ENCODE results near the gene PTPRK. TPM values are rescaled to one million over a fixed set of nuclear protein-coding genes. Genes with fewer than 3 reads are reported as not detected.

The PTPRK gene
- total RNA-seq, 1 experiment from 2014 or later = 53.8 TPM

GRCh38 chr6:127921982-127922381, 598.4 kb downstream of the PTPRK start:
- intact Hi-C loops (cut with micrococcal nuclease) = no loop called here
- Histone ChIP-seq H3K4me3 (ENCODE audit: low read length) (no peak overlapping the region), H2AFZ (ENCODE audit: low read length) (no peak overlapping the region), H3K9me3 (ENCODE audit: low read length) (no peaks in the 10 kb centered on the region), H3F3A (ENCODE audit: low read length, unreplicated experiment) (no peaks in the 10 kb centered on the region), H4K20me1 (ENCODE audit: low read length) (no peaks in the 10 kb centered on the region), H3K4me2 (ENCODE audit: low read length) (no peak overlapping the region), H3K4me1 (ENCODE audit: insufficient read depth, low read length) (no peaks in the 10 kb centered on the region), H3K27me3 (ENCODE audit: low read length) (no peaks in the 10 kb centered on the region), H3K9ac (ENCODE audit: low read length) (no peak overlapping the region), H3K27ac (ENCODE audit: low read length) (no peak overlapping the region), H3K9me2 (replicated peaks; ENCODE audit: low read length) (no peaks in the 10 kb centered on the region), H3K79me2 (ENCODE audit: low read length) (no peaks in the 10 kb centered on the region), H3K36me3 (ENCODE audit: low read depth, low read length) (no peaks in the 10 kb centered on the region)
- ChIA-PET POLR2A (ENCODE audit: unreplicated experiment) (no interaction called here), CTCF (no interaction called here)
- BruUV-seq (replicated peaks) = no TSS peak
- ATAC-seq = no peak
- TF ChIP-seq EZH2phosphoT487 (IDR thresholded peaks at IDR 0.05; ENCODE audit: borderline replicate concordance, low read length) = no peak
- no peak for DNase-seq

GRCh38 chr6:127920804-127921203, 599.6 kb downstream of the PTPRK start:
- no peaks in the 10 kb centered on the region for H3K9me3 ChIP-seq (ENCODE audit: low read length)
- H3K4me2 ChIP-seq (ENCODE audit: low read length) = no peak overlapping the region
- TF ChIP-seq, protein P1, sequence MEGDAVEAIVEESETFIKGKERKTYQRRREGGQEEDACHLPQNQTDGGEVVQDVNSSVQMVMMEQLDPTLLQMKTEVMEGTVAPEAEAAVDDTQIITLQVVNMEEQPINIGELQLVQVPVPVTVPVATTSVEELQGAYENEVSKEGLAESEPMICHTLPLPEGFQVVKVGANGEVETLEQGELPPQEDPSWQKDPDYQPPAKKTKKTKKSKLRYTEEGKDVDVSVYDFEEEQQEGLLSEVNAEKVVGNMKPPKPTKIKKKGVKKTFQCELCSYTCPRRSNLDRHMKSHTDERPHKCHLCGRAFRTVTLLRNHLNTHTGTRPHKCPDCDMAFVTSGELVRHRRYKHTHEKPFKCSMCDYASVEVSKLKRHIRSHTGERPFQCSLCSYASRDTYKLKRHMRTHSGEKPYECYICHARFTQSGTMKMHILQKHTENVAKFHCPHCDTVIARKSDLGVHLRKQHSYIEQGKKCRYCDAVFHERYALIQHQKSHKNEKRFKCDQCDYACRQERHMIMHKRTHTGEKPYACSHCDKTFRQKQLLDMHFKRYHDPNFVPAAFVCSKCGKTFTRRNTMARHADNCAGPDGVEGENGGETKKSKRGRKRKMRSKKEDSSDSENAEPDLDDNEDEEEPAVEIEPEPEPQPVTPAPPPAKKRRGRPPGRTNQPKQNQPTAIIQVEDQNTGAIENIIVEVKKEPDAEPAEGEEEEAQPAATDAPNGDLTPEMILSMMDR (conservative IDR thresholded peaks at IDR 0.05; ENCODE audit: low read depth, low read length) = no peak
- no peak for TF ChIP-seq EZH2 (IDR thresholded peaks at IDR 0.05; ENCODE audit: low read length, unreplicated experiment)
- TF ChIP-seq EZH2phosphoT487 (IDR thresholded peaks at IDR 0.05; ENCODE audit: borderline replicate concordance, low read length) = no peak
- H4K20me1 ChIP-seq (ENCODE audit: low read length) = no peaks in the 10 kb centered on the region
- BruUV-seq (replicated peaks) = no TSS peak
- no peaks in the 10 kb centered on the region for H3K36me3 ChIP-seq (ENCODE audit: low read depth, low read length)
- H3K79me2 ChIP-seq (ENCODE audit: low read length) = no peaks in the 10 kb centered on the region
- no peaks in the 10 kb centered on the region for H3K9me2 ChIP-seq (replicated peaks; ENCODE audit: low read length)
- no peaks in the 10 kb centered on the region for H3K4me1 ChIP-seq (ENCODE audit: insufficient read depth, low read length)
- no peak for DNase-seq
- no peak overlapping the region for H3K27ac ChIP-seq (ENCODE audit: low read length)
- ChIA-PET CTCF (no interaction called here), POLR2A (ENCODE audit: unreplicated experiment) (no interaction called here)
- no peaks in the 10 kb centered on the region for H3F3A ChIP-seq (ENCODE audit: low read length, unreplicated experiment)
- ATAC-seq = no peak
- no peak overlapping the region for H3K9ac ChIP-seq (ENCODE audit: low read length)
- no peaks in the 10 kb centered on the region for H3K27me3 ChIP-seq (ENCODE audit: low read length)
- intact Hi-C loops (cut with micrococcal nuclease) = no loop called here
- H2AFZ ChIP-seq (ENCODE audit: low read length) = no peak overlapping the region
- no peak overlapping the region for H3K4me3 ChIP-seq (ENCODE audit: low read length)

Measured in PC-3 (cell line).